HL-60/S4 (cell line): ENCODE results near the gene MYO9A.

Experiments used
- in situ Hi-C: fragments of 300-500 bp; cut with MboI; formaldehyde crosslinking; loops from 2 replicates; pipeline ENCODE4 v1.14.3; 2022; ENCODE audit warnings: low sequenced_read_pairs

Gene MYO9A

GRCh38 chr15:71788646-71789579, 329.0 kb downstream of the MYO9A start:
- in situ Hi-C loops: no loop called here

- in situ Hi-C loops: no loop called here
Observed at GRCh38 chr15:71786673-71787072, 331.3 kb downstream of the MYO9A start.

GRCh38 chr15:71785996-71786395, 332.0 kb downstream of the MYO9A start:
- in situ Hi-C loops: no loop called here

- in situ Hi-C loops: no loop called here
Observed at GRCh38 chr15:71784719-71785118, 333.2 kb downstream of the MYO9A start.

GRCh38 chr15:71782422-71783165, 335.4 kb downstream of the MYO9A start:
- in situ Hi-C loops: no loop called here

- in situ Hi-C loops: no loop called here
Observed at GRCh38 chr15:71781965-71782265, 336.0 kb downstream of the MYO9A start.

GRCh38 chr15:71781179-71781964, 336.6 kb downstream of the MYO9A start:
- in situ Hi-C loops: no loop called here

- in situ Hi-C loops: no loop called here
Observed at GRCh38 chr15:71780115-71780976, 337.6 kb downstream of the MYO9A start.

- in situ Hi-C loops: no loop called here
Observed at GRCh38 chr15:71779073-71779797, 338.7 kb downstream of the MYO9A start.

- in situ Hi-C loops: no loop called here
Observed at GRCh38 chr15:71777216-71777943, 340.6 kb downstream of the MYO9A start.

- in situ Hi-C loops: no loop called here
Observed at GRCh38 chr15:71776304-71776703, 341.6 kb downstream of the MYO9A start.

GRCh38 chr15:71775856-71776255, 342.1 kb downstream of the MYO9A start:
- in situ Hi-C loops: no loop called here

- in situ Hi-C loops: no loop called here
Observed at GRCh38 chr15:71773206-71773859, 344.6 kb downstream of the MYO9A start.
